ENCODE results near the gene PNPLA1.

Gene PNPLA1

GRCh38 chr6:36322591-36322990 is 52.7 kb downstream of the PNPLA1 start:
- TF ChIP-seq CTCF (IDR thresholded peaks at IDR 0.05; ENCODE audit: borderline replicate concordance, control extremely low read depth, extremely low read depth, insufficient read depth, missing control alignments), result no peak

DNA sequence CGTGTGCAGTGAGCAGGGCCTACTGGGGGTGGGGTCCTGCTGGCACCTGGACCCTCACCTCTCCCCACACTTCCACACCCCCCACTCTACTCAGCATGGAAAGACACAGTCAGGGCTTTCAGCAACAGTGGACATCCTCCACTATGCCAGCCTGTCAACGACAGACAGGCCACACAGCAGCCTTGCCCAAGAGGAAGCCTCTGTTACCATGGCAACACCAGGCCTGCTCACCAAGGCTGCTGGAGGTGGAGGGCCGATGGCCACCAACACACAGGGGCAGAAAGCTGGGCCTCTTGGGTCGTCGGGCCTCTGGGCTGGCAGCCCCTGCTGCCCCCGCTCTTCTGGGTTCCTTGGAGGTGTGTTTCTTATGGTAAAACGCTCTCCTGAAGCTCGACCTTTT is 53.2 kb downstream of the PNPLA1 start:
- in situ Hi-C loops (cut with MboI; ENCODE audit: low sequenced_read_pairs, unreplicated experiment), result no loop called here
- no peak for TF ChIP-seq CTCF (IDR thresholded peaks at IDR 0.05; ENCODE audit: borderline replicate concordance, control extremely low read depth, extremely low read depth, insufficient read depth, missing control alignments)
- no peak for DNase-seq (ENCODE audit: low spot score)

More at GRCh38 chr6:36322591-36322990, 52.7 kb downstream of the PNPLA1 start:
- no peak for DNase-seq (ENCODE audit: low spot score)
- in situ Hi-C loops (cut with MboI; ENCODE audit: low sequenced_read_pairs, unreplicated experiment), result no loop called here

- DNase-seq (ENCODE audit: low spot score), result no peak
- in situ Hi-C loops (cut with MboI; ENCODE audit: low sequenced_read_pairs, unreplicated experiment), result no loop called here
- no peak for TF ChIP-seq CTCF (IDR thresholded peaks at IDR 0.05; ENCODE audit: borderline replicate concordance, control extremely low read depth, extremely low read depth, insufficient read depth, missing control alignments)
Observed at GRCh38 chr6:36324191-36324590, 54.3 kb downstream of the PNPLA1 start.

DNA sequence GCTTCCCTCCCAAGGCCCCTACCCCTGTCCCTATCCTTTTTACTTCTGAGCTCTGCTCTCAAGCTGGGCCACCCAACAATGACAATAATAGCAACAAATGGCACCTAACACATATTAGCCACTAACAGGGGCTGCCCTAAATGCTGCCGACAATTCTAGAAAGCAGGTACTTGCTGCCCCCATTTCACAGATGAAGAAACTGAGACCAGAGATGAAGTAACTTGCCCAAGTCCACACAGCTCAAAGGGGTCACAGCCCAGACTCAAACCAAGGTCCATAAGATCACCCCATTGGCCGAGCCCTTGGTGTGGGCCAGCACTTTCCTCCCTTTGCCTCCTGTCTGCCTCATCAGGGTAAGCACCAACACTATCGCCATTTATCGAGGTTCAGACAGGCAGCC is 54.9 kb downstream of the PNPLA1 start:
- TF ChIP-seq CTCF (IDR thresholded peaks at IDR 0.05; ENCODE audit: borderline replicate concordance, control extremely low read depth, extremely low read depth, insufficient read depth, missing control alignments), result no peak
- in situ Hi-C loops (cut with MboI; ENCODE audit: low sequenced_read_pairs, unreplicated experiment), result no loop called here

GRCh38 chr6:36326356-36326995 is 56.6 kb downstream of the PNPLA1 start:
- no peak for TF ChIP-seq CTCF (IDR thresholded peaks at IDR 0.05; ENCODE audit: borderline replicate concordance, control extremely low read depth, extremely low read depth, insufficient read depth, missing control alignments)
- in situ Hi-C loops (cut with MboI; ENCODE audit: low sequenced_read_pairs, unreplicated experiment), result no loop called here
- DNase-seq (ENCODE audit: low spot score), result no peak

More for the DNA sequence above, 54.9 kb downstream of the PNPLA1 start:
- DNase-seq (ENCODE audit: low spot score), result no peak

DNA sequence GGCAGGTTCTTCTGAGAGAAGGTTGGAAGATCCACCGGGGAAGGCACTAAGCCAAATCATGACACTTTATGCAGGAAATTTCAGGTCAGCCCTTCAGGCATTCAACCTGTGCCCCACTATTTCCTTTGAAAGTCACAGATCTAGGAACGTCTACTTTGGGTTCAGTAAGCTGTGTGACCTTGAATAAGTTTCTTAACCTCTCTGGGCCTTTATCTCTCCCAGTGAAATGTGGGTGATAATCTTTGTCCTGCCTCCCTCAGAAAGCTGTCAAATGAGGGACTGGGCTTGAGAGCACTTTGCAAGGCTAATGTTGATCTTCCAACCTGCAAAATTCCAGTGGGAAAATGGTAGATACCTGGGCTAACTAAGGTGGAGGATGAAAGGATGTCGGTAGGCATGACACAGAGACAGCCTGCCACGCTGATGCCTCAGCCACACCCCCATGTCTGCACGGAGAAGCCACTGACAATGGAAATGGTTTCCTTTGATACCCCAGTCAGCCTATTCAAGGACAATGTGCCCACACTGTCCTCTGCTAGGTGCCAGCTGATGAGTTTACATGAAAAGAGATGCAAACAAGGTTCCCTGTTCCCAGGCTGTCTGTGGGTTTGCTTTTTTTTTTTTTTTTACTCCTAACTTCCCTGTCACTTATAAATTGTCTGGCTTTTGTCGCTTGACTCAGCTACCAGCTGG is 57.5 kb downstream of the PNPLA1 start:
- in situ Hi-C loops (cut with MboI; ENCODE audit: low sequenced_read_pairs, unreplicated experiment), result no loop called here
- no peak for TF ChIP-seq CTCF (IDR thresholded peaks at IDR 0.05; ENCODE audit: borderline replicate concordance, control extremely low read depth, extremely low read depth, insufficient read depth, missing control alignments)
- no peak for DNase-seq (ENCODE audit: low spot score)

Measured in GM13976 (cell line).